Measurements from ENCODE around the gene PRDM10.
"Not testable (repeated sequence)": the region's sequence is repeated elsewhere in the genome, so short reads cannot be mapped to it uniquely, and the experiment has no call there.

PRDM10 gene

GRCh38 chr11:129974672-129975071 lies 28.0 kb downstream of the PRDM10 start:
- no peak for DNase-seq

DNA sequence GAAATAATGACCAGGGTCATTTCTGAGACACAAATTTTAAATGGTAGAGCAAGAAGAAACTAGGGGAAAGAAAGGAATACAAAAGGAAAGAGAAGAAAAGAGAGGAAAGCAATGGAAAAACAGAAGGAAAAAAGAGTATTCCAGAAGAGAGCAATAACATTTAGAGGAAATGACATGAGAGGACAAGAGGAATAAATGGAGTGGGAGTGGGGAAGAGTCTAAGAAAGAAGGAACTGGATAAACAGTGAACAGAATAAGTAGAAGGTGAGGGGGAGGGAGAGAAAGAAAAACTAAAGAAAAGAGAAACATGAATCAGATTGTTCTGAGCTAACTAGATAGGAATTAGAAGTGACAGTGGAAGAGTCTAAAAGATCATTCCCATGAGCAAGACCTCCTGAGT lies 28.4 kb downstream of the PRDM10 start:
- no peak for DNase-seq

GRCh38 chr11:129973809-129974208 lies 28.8 kb downstream of the PRDM10 start:
- DNase-seq, result no peak

DNA sequence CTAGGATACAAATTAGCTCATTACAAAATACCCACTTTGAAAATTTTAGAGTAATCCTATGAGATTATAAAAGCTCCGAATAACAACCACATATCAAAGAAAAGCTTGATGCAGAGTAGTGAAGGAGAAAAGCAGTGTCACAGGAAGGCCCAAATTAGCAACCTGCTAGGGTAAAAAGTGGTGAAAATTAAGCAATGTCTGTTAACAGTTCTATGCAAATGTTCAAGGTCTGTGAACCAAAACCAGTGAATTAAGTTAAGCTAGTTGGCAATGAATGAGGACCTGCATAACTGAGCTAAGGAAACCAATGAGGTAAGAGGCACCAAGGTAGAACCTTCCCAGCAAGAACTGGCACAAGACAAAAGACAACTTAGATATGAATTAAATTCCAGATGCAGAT lies 29.6 kb downstream of the PRDM10 start:
- no peak for DNase-seq

DNA sequence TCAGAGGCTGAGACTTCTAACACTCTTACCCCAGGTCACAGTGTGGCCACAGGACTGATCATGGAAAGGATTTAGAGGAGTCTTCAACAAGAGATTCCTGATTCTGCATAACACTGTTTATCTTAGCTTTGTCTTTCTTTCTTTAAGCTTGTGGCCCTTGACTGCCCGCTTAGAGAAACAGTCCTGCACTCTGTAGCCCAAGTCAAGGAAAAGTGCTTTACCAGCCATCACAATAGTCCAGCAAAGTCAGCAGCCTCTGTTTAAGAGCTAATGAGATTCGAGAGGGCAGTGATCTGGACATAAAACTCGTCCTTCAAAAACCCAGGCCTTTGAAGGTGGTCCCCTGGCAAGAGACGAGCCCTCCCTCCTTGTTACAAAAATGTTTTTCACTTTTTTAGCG lies 30.0 kb downstream of the PRDM10 start:
- no peak for DNase-seq

- DNase-seq, result not testable (repeated sequence)
Observed at GRCh38 chr11:129971856-129972255, 30.8 kb downstream of the PRDM10 start.

- no peak for DNase-seq
Observed at GRCh38 chr11:129969920-129970319, 32.7 kb downstream of the PRDM10 start.

GRCh38 chr11:129968591-129969419 lies 33.8 kb downstream of the PRDM10 start:
- DNase-seq, result no peak

GRCh38 chr11:129967996-129968395 lies 34.6 kb downstream of the PRDM10 start:
- DNase-seq, result no peak

GRCh38 chr11:129965248-129965647 lies 37.4 kb downstream of the PRDM10 start:
- no peak for DNase-seq

GRCh38 chr11:129960216-129961214 lies 42.1 kb downstream of the PRDM10 start:
- no peak for DNase-seq

DNA sequence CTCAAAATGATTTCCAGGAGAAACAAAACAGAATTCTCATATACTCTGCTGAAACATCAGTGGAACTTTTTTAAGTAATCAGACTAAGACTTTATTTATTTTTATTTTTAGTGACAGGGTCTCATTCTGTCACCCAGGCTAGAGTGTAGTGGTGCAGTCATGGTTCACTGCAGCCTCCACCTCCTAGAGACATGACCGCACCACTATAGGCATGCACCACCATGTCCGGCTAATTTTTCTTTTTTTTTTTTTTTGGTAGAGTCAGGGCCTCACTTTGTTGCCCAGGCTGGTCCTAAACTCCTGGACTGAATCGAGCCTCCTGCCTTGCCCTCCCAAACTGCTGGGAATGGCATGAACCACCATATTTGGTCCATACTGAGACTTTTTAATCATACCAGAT lies 42.9 kb downstream of the PRDM10 start:
- no peak for DNase-seq

- no peak for DNase-seq
Observed at GRCh38 chr11:129955282-129955681, 47.4 kb downstream of the PRDM10 start.

- not testable (repeated sequence) for DNase-seq
Observed at GRCh38 chr11:129954703-129955102, 47.9 kb downstream of the PRDM10 start.

- DNase-seq, result no peak
Observed at GRCh38 chr11:129951866-129952262, 50.8 kb downstream of the PRDM10 start.

- DNase-seq, result no peak
Observed at GRCh38 chr11:129951201-129951865, 51.3 kb downstream of the PRDM10 start.

- DNase-seq, result no peak
Observed at GRCh38 chr11:129950101-129951091, 52.2 kb downstream of the PRDM10 start.

GRCh38 chr11:129948926-129949466 lies 53.6 kb downstream of the PRDM10 start:
- DNase-seq, result no peak

GRCh38 chr11:129947474-129947873 lies 55.2 kb downstream of the PRDM10 start:
- DNase-seq, result no peak

DNA sequence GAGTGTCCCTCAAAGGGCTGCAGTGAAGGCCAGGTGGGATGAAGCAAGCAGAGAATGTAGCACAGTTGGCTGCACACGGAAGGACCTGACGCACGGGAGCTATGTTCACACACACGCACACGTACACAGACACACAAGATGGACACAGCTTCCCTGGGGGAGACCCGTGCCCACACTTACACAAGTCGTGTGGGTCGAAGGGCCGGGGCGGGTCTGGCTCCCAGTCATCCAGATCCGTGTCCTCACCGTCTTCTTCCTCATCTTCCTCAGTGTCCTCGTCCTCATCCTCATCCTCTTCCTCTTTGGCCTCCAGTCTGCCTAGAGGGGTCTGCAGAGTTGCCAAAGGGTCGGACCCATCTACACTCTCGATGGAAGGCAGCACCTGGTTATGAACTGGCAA lies 55.7 kb downstream of the PRDM10 start:
- DNase-seq, result no peak

- DNase-seq, result no peak
Observed at GRCh38 chr11:129946256-129946655, 56.4 kb downstream of the PRDM10 start.

DNA sequence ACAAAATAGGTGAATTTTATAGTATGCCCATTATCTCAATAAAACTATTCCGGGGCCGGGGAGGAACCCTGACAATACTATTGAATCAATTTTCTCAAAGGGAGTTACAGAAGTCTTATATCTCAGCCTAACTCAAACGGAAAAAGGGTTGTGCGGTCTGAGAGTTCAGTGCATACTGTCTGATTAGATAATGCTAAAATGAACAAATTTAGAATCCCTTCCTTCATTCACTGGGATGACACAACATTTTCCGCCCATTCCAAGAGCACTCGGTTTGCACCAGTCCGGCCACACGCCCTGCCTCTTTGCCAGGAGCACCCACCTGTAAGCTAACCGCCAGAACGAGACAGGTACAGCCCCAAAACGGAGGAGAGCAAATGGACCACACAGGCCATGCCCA lies 57.3 kb downstream of the PRDM10 start:
- DNase-seq, result no peak

Measured in NCI-H2029 (cell line).